ENCODE data around the gene GADD45B.

DNA sequence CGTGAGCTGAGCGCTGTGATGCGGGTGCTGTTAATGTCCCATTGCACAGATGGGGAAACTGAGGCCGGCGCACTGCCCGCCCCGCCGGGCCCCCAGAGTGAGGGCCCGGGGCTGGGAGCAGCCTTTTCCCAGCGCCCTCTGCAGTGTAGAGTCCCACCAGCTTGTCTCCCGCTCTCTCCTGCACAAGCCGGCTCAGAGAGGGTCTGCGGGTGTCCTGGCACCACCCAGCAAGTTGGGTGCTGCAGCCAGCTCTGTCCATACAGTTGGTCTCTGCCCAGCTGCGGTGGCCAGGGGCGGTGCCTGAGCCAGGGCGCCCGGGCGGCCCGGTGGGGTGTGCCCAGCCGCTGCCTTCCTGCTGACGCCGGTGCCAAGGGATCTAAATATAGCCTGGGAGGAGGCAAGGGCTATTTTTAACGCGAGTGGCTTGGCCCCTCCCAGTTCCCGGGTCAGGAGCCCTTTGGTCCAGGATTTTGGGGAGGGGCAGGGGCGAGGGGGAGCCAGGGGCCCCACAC lies 19.3 kb downstream of the GADD45B start:
- TF ChIP-seq CTCF (IDR thresholded peaks at IDR 0.05) (no peak), POLR2AphosphoS5 (IDR thresholded peaks at IDR 0.05; ENCODE audit: low read depth, low read length) (0 out of 2 replicates have a peak, but pooled peaks have one; percentile 32), SIN3A (IDR thresholded peaks at IDR 0.05; ENCODE audit: borderline replicate concordance, insufficient read depth, low read depth, low read length) (no peak), TCF7L2 (IDR thresholded peaks at IDR 0.05; ENCODE audit: low read depth, low read length) (no peak)
- TF ChIP-seq, protein P1, sequence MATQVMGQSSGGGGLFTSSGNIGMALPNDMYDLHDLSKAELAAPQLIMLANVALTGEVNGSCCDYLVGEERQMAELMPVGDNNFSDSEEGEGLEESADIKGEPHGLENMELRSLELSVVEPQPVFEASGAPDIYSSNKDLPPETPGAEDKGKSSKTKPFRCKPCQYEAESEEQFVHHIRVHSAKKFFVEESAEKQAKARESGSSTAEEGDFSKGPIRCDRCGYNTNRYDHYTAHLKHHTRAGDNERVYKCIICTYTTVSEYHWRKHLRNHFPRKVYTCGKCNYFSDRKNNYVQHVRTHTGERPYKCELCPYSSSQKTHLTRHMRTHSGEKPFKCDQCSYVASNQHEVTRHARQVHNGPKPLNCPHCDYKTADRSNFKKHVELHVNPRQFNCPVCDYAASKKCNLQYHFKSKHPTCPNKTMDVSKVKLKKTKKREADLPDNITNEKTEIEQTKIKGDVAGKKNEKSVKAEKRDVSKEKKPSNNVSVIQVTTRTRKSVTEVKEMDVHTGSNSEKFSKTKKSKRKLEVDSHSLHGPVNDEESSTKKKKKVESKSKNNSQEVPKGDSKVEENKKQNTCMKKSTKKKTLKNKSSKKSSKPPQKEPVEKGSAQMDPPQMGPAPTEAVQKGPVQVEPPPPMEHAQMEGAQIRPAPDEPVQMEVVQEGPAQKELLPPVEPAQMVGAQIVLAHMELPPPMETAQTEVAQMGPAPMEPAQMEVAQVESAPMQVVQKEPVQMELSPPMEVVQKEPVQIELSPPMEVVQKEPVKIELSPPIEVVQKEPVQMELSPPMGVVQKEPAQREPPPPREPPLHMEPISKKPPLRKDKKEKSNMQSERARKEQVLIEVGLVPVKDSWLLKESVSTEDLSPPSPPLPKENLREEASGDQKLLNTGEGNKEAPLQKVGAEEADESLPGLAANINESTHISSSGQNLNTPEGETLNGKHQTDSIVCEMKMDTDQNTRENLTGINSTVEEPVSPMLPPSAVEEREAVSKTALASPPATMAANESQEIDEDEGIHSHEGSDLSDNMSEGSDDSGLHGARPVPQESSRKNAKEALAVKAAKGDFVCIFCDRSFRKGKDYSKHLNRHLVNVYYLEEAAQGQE (IDR thresholded peaks at IDR 0.05; ENCODE audit: insufficient read depth in 1 of 2, low read depth in 2 of 2, low read length in 1 of 2) = no peak

Measured in Panc1 (cell line).